Transverse colon (tissue), 4 donors: Measurements from ENCODE around the gene P2RY2.
A peak's percentile ranks its signal among the peaks of the same experiment; 100 is the strongest.

Experiments used
- EP300 ChIP-seq: sonication (generic); formaldehyde crosslinking; IDR thresholded peaks from one replicate; pipeline ENCODE4 v1.6.1; 2017; ENCODE audit warnings: antibody characterized with exemption, low read depth
- POLR2AphosphoS5 ChIP-seq, 3 donors: sonication (generic); formaldehyde crosslinking; IDR thresholded peaks; one replicate each; pipeline ENCODE4 v1.6.1; 2016; ENCODE audit warnings: antibody characterized with exemption in 3 of 3
- TF ChIP-seq, protein P1 (sequence below), 5 experiments: fragments of 200-600 bp in 3 of 5; fragments of 450-650 bp in 2 of 5; sonication (generic) in 3 of 5; IDR thresholded peaks; 1 replicate in 2 of 5; 2 replicates in 3 of 5; pipeline ENCODE4 v1.5.1; 2016 to 2017; ENCODE audit warnings: antibody characterized with exemption in 5 of 5, inconsistent platforms in 3 of 5, mild to moderate bottlenecking in 2 of 5, moderate library complexity in 1 of 5

DNA sequence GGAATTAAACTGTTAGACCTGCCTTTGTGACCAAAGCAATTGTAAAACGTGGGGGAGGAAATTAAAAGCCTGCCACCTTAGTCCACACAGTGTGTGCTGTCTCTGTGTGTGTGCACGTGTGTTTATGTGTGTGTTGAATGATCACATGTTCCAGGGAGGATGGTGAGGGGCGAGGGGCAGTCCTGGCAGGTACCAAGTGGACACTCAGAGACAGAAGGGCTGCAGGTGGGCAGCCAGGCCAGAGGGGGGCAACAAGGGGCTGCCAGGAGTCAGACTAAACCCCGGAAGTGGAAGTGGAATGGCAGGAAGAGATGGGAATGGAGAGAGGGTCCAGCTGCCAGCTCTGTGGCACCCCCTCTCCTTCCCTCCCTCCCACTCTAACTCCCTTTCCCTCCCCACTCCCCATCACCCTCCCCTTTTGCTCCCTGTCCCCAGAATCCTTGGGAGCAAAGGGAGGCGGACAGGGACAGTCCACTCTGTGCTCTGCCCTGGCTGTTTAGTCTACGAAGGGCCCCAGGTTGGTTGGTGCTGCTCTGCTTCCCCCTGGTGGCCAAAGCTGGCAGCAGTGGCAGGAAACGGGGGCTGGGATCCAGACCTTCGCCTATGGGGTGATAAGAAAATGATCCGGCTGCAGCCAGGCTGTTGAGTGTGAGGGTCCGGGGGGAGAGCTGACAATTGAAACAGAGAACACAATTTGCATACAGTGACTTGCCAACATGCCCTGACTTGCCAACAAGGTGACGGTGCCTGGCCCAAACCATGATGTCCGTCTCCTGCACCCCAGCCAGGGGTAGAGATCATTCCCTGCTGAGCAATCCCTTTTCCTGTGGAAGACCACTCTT, 24.4 kb downstream of the P2RY2 start:
- TF ChIP-seq, protein P1, sequence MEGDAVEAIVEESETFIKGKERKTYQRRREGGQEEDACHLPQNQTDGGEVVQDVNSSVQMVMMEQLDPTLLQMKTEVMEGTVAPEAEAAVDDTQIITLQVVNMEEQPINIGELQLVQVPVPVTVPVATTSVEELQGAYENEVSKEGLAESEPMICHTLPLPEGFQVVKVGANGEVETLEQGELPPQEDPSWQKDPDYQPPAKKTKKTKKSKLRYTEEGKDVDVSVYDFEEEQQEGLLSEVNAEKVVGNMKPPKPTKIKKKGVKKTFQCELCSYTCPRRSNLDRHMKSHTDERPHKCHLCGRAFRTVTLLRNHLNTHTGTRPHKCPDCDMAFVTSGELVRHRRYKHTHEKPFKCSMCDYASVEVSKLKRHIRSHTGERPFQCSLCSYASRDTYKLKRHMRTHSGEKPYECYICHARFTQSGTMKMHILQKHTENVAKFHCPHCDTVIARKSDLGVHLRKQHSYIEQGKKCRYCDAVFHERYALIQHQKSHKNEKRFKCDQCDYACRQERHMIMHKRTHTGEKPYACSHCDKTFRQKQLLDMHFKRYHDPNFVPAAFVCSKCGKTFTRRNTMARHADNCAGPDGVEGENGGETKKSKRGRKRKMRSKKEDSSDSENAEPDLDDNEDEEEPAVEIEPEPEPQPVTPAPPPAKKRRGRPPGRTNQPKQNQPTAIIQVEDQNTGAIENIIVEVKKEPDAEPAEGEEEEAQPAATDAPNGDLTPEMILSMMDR (IDR thresholded peaks at IDR 0.05), result peak; percentile 75 to 89 (median 80)
- TF ChIP-seq EP300 (no peak), POLR2AphosphoS5 (IDR thresholded peaks at IDR 0.05) (no peak)
